ENCODE results near the gene PPP3CA. TPM values are rescaled to one million over a fixed set of nuclear protein-coding genes. Genes with fewer than 3 reads are reported as not detected.

Gene PPP3CA
- total RNA-seq, 3 donors from 2014 or later = 32.4 to 59.6 (median 47.8) TPM

GRCh38 chr4:101224358-101225218, 122.7 kb downstream of the PPP3CA start:
- no peaks in the 10 kb centered on the region for H3K4me1 ChIP-seq

GRCh38 chr4:101222156-101222845, 125.0 kb downstream of the PPP3CA start:
- intact Hi-C loops (cut with DNase I; ENCODE audit: low total_unique reads) = no loop called here
- Histone ChIP-seq H3K9me3 (no peaks in the 10 kb centered on the region), H3K27ac (no peak overlapping the region), H3K36me3 (no peaks in the 10 kb centered on the region), H3K4me1 (no peaks in the 10 kb centered on the region), H3K27me3 (no peaks in the 10 kb centered on the region), H3K4me3 (no peak overlapping the region)
- TF ChIP-seq CTCF (IDR thresholded peaks at IDR 0.05) = no peak
- no peak for TF ChIP-seq POLR2AphosphoS5 (IDR thresholded peaks at IDR 0.05)
- TF ChIP-seq POLR2A (IDR thresholded peaks at IDR 0.05) = no peak
- DNase-seq (ENCODE audit: low spot score in 2 of 2) = no peak

More at GRCh38 chr4:101224358-101225218, 122.7 kb downstream of the PPP3CA start:
- TF ChIP-seq CTCF (IDR thresholded peaks at IDR 0.05) = no peak
- TF ChIP-seq POLR2A (IDR thresholded peaks at IDR 0.05) = no peak
- TF ChIP-seq POLR2AphosphoS5 (IDR thresholded peaks at IDR 0.05) = no peak
- Histone ChIP-seq H3K27ac (no peak overlapping the region), H3K9me3 (no peaks in the 10 kb centered on the region), H3K36me3 (no peaks in the 10 kb centered on the region), H3K27me3 (no peaks in the 10 kb centered on the region), H3K4me3 (no peak overlapping the region)
- DNase-seq (ENCODE audit: low spot score in 2 of 2) = no peak
- intact Hi-C loops (cut with DNase I; ENCODE audit: low total_unique reads) = no loop called here

GRCh38 chr4:101221294-101221693, 126.0 kb downstream of the PPP3CA start:
- no peaks in the 10 kb centered on the region for H3K27me3 ChIP-seq
- no peaks in the 10 kb centered on the region for H3K9me3 ChIP-seq
- no peak overlapping the region for H3K4me3 ChIP-seq
- no peaks in the 10 kb centered on the region for H3K4me1 ChIP-seq
- intact Hi-C loops (cut with DNase I; ENCODE audit: low total_unique reads) = no loop called here
- DNase-seq (ENCODE audit: low spot score in 2 of 2) = no peak
- H3K27ac ChIP-seq = no peak overlapping the region
- no peaks in the 10 kb centered on the region for H3K36me3 ChIP-seq
- TF ChIP-seq POLR2A (IDR thresholded peaks at IDR 0.05) (no peak), CTCF (IDR thresholded peaks at IDR 0.05) (no peak), POLR2AphosphoS5 (IDR thresholded peaks at IDR 0.05) (no peak)

- Histone ChIP-seq H3K4me3 (no peak overlapping the region), H3K36me3 (no peaks in the 10 kb centered on the region), H3K27me3 (no peaks in the 10 kb centered on the region), H3K9me3 (no peaks in the 10 kb centered on the region), H3K27ac (no peak overlapping the region), H3K4me1 (no peaks in the 10 kb centered on the region)
- intact Hi-C loops (cut with DNase I; ENCODE audit: low total_unique reads) = no loop called here
- no peak for TF ChIP-seq CTCF (IDR thresholded peaks at IDR 0.05)
- no peak for TF ChIP-seq POLR2AphosphoS5 (IDR thresholded peaks at IDR 0.05)
- TF ChIP-seq POLR2A (IDR thresholded peaks at IDR 0.05) = no peak
- no peak for DNase-seq (ENCODE audit: low spot score in 2 of 2)
These were observed 128.4 kb downstream of the PPP3CA start for GRCh38 chr4:101218894-101219293.

DNA sequence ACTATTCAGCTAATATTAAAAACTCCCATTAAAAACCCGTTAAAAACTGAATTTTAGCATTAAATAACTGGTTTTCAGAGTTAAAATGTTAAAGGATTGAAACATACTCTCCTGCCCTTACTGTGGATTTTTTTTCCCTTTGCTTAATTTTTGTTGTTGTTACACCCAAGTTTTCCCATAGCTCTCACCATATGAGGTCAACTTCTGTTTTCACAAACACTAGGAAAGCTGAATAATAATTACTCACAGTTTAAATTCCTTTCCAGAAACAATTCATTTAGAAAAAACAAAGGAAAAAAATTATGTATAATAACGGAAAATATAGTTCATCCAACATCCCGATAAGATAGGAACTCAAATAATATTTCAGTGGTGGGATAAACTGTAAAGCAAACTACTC, 129.0 kb downstream of the PPP3CA start:
- H3K9me3 ChIP-seq = no peaks in the 10 kb centered on the region
- no peaks in the 10 kb centered on the region for H3K27me3 ChIP-seq
- DNase-seq (ENCODE audit: low spot score in 2 of 2) = no peak
- no peaks in the 10 kb centered on the region for H3K36me3 ChIP-seq
- no peak overlapping the region for H3K27ac ChIP-seq
- no peak for TF ChIP-seq POLR2A (IDR thresholded peaks at IDR 0.05)
- TF ChIP-seq CTCF (IDR thresholded peaks at IDR 0.05) = no peak
- TF ChIP-seq POLR2AphosphoS5 (IDR thresholded peaks at IDR 0.05) = no peak
- no peaks in the 10 kb centered on the region for H3K4me1 ChIP-seq
- intact Hi-C loops (cut with DNase I; ENCODE audit: low total_unique reads) = no loop called here
- H3K4me3 ChIP-seq = no peak overlapping the region

Data from breast epithelium (tissue), 4 donors.